Transverse colon (tissue), 3 donors: ENCODE data around the gene OSBPL9.

Source experiments
- CTCF ChIP-seq, 5 experiments: fragments of 200-600 bp in 3 of 5; fragments of 450-650 bp in 2 of 5; sonication (generic) in 3 of 5; IDR thresholded peaks; 1 replicate in 2 of 5; 2 replicates in 3 of 5; pipeline ENCODE4 v1.5.1; 2016 to 2017; ENCODE audit warnings: antibody characterized with exemption in 5 of 5, inconsistent platforms in 3 of 5, mild to moderate bottlenecking in 2 of 5, moderate library complexity in 1 of 5
- POLR2A ChIP-seq: fragments of 450-650 bp; IDR thresholded peaks from one replicate; pipeline ENCODE4 v1.6.1; 2016; ENCODE audit warnings: antibody characterized with exemption, mild to moderate bottlenecking, moderate library complexity

DNA sequence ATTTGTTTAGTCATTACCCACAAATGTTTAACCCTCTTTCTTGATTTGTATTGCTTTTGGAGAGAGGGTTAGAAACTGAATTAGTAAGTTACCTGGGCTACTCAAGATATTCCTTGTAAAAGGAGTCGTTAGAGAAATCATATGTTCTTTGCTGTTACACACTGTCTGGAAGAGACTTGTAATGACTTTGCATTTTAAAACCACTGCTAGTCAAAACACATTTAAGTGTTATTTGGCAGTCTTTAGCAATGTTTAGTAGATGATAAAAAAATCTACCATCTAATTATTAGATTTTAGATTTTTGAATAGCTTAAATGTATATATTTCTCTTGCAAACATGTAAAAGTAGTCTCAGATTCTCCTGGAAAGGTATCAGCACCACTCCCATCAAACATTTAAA, 6.6 kb downstream of the OSBPL9 start:
- TF ChIP-seq POLR2A (no peak), CTCF (IDR thresholded peaks at IDR 0.05) (no peak)
